Ascending aorta (tissue), 2 donors: Measurements from ENCODE around the gene ATG10. TPM values are rescaled to one million over a fixed set of nuclear protein-coding genes. Genes with fewer than 3 reads are reported as not detected.

ENCODE experiments used
- DNase-seq, 2 donors: peaks; one replicate each; pipeline ENCODE4 v3.0.0-alpha.2; 2019; ENCODE audit warnings: low spot score in 2 of 2
- H3K27ac ChIP-seq, 2 donors: fragments of 200-600 bp; sonication (generic); one replicate each; pipeline ENCODE4 v1.5.1; 2016 to 2017; ENCODE audit warnings: mild to moderate bottlenecking in 1 of 2
- H3K27me3 ChIP-seq: fragments of 200-600 bp; sonication (generic); one replicate; pipeline ENCODE4 v1.5.1; 2017
- H3K36me3 ChIP-seq, 2 donors: fragments of 200-600 bp; sonication (generic); one replicate each; pipeline ENCODE4 v1.5.1; 2016
- H3K4me1 ChIP-seq, 2 donors: fragments of 200-600 bp; sonication (generic); one replicate each; pipeline ENCODE4 v1.5.1; 2016 to 2017; ENCODE audit warnings: mild to moderate bottlenecking in 1 of 2
- H3K4me3 ChIP-seq, 2 donors: fragments of 200-600 bp; sonication (generic); one replicate each; pipeline ENCODE4 v1.5.1; 2016 to 2017; ENCODE audit warnings: mild to moderate bottlenecking in 1 of 2
- H3K9me3 ChIP-seq, 2 donors: fragments of 200-600 bp; sonication (generic); one replicate each; pipeline ENCODE4 v1.5.1; 2016
- intact Hi-C: fragments of 100-400 bp; cut with DNase I; formaldehyde crosslinking; loops from one replicate; pipeline ENCODE4 v1.15.1; 2023
- total RNA-seq: library from RNA; depleted of rRNA; stranded (reverse); fragments of >200 nt; gene quantifications from one replicate; pipeline ENCODE4 v1.1.0, GENCODE V29; 2016
- TF ChIP-seq, protein P1 (sequence below), 3 experiments: fragments of 200-600 bp in 2 of 3; fragments of 450-650 bp in 1 of 3; sonication (generic) in 2 of 3; IDR thresholded peaks; one replicate each; pipeline ENCODE4 v1.5.1; 2016 to 2019; ENCODE audit warnings: antibody characterized with exemption in 3 of 3, mild to moderate bottlenecking in 1 of 3, moderate library complexity in 1 of 3

The ATG10 gene
- total RNA-seq, 1 donor from 2014 or later, result 8.4 TPM

DNA sequence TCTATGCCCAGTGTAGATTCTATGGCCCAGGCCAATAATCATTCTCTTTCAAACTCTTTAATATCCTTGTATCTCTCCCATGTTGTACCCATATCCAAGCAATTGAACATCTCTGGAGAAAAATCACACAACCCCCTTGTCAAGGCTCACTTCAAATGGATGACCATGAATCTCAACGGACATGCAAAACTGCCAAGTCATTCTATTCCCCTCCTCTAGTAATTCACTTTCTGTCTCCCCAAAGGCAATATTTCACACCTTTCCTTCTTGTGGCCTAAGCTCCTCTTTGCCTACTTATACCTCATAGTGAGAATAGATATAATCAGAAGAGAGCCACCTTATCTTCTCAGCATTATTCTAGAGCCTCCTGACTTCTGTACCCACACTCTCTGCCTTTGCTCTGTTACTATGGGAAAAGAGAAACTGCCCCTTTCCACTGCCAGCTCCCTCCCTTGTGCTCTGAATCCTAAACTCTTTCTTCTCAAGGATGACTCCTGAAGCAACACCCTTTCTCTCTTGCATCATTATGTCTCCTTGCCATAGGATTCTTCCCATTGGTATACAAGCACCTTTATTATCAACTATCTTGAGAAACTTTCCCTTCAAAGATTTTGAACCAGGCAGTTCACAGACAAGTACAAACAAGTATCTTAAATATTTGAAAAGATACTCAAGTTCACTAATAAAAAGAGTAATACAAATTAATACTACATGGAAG, 240.2 kb downstream of the ATG10 start:
- H3K27me3 ChIP-seq, result no peaks in the 10 kb centered on the region
- no peak overlapping the region for H3K4me3 ChIP-seq
- intact Hi-C loops, result no loop called here
- no peaks in the 10 kb centered on the region for H3K36me3 ChIP-seq
- DNase-seq, result no peak
- H3K4me1 ChIP-seq, result no peaks in the 10 kb centered on the region
- TF ChIP-seq, protein P1, sequence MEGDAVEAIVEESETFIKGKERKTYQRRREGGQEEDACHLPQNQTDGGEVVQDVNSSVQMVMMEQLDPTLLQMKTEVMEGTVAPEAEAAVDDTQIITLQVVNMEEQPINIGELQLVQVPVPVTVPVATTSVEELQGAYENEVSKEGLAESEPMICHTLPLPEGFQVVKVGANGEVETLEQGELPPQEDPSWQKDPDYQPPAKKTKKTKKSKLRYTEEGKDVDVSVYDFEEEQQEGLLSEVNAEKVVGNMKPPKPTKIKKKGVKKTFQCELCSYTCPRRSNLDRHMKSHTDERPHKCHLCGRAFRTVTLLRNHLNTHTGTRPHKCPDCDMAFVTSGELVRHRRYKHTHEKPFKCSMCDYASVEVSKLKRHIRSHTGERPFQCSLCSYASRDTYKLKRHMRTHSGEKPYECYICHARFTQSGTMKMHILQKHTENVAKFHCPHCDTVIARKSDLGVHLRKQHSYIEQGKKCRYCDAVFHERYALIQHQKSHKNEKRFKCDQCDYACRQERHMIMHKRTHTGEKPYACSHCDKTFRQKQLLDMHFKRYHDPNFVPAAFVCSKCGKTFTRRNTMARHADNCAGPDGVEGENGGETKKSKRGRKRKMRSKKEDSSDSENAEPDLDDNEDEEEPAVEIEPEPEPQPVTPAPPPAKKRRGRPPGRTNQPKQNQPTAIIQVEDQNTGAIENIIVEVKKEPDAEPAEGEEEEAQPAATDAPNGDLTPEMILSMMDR (IDR thresholded peaks at IDR 0.05), result no peak
- no peak overlapping the region for H3K27ac ChIP-seq
- no peaks in the 10 kb centered on the region for H3K9me3 ChIP-seq

DNA sequence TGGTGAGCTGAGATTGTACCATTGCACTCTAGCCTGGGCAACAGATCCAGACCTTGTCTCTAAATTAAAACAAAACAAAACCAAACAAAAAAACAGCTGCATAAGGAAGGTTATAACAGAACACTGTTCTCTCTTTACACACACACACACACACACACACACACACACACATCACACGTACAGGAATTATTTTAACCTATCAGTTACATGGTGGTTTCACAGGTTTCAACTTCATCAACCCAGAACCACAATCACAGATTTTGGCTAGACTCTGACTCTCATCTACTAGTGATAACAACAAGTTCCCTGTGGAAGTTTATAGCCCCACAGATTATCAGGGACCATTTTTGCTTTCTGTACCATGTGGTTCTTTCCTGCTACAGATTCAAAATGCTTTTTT, 246.1 kb downstream of the ATG10 start:
- Histone ChIP-seq H3K36me3 (no peaks in the 10 kb centered on the region), H3K4me3 (no peak overlapping the region), H3K9me3 (no peaks in the 10 kb centered on the region), H3K4me1 (no peaks in the 10 kb centered on the region), H3K27ac (no peak overlapping the region), H3K27me3 (no peaks in the 10 kb centered on the region)
- TF ChIP-seq, protein P1 (IDR thresholded peaks at IDR 0.05), result no peak
- intact Hi-C loops, result no loop called here
- no peak for DNase-seq

DNA sequence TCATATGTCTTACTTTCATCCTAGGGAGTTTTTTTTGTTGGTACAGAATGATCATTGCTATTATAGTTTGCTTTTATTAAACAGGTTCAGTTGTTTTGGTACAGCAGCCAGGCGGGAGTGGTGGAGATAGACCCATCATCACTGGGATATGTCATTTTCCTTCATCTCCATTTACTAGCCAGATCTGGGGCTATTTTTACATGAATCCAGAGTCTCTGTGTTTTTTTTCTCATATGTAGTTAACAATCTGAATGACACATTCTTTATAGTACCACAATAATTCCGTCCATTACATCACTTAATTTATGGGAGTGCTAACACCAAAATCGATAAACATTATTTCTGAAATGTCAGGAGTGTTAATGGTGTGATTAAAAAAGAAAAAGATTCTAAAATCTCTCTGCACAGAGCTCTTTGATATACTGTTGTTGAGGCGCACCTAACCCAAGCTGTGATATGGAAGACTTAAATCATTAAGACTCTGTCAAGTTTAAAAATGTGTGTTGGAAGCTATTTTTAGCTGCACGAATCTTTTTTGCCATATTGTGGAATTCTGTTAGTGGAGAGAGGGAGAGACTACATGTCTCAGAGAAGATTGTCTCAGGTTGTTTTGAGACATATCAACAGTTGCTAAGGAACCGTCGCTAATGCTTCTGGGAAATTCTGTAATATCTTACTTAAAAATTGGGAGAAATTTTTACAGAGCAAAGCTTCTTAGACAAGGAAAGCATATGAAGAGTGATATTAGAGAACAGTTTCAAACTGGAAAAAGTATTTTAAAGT, 246.7 kb downstream of the ATG10 start:
- intact Hi-C loops, result no loop called here
- Histone ChIP-seq H3K27me3 (no peaks in the 10 kb centered on the region), H3K27ac (no peak overlapping the region), H3K4me1 (no peaks in the 10 kb centered on the region), H3K9me3 (no peaks in the 10 kb centered on the region), H3K4me3 (no peak overlapping the region), H3K36me3 (no peaks in the 10 kb centered on the region)
- TF ChIP-seq, protein P1 (IDR thresholded peaks at IDR 0.05), result no peak
- DNase-seq, result no peak

DNA sequence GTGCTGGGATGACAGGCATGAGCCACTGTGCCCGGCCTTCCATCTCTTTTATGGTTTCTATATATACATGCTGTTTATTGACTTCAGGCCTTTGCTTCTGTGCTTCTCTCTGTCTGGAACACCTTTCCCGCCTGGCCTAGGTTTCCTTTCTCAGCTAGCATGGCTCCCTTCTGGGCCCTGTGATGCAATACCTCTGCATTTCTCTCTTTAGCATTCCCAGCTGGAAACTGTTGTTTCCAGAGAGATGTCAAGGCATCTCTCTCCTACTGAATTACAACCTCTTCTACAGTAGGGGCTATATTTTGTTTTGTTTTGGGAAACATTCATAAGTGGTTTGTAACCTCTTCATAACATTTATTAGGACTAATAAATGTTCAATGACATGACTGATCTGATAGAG, 249.2 kb downstream of the ATG10 start:
- DNase-seq, result no peak
- H3K27ac ChIP-seq, result no peak overlapping the region
- intact Hi-C loops, result no loop called here
- H3K4me3 ChIP-seq, result no peak overlapping the region
- H3K9me3 ChIP-seq, result no peaks in the 10 kb centered on the region
- no peaks in the 10 kb centered on the region for H3K36me3 ChIP-seq
- TF ChIP-seq, protein P1 (IDR thresholded peaks at IDR 0.05), result no peak
- H3K4me1 ChIP-seq, result no peaks in the 10 kb centered on the region
- no peaks in the 10 kb centered on the region for H3K27me3 ChIP-seq

DNA sequence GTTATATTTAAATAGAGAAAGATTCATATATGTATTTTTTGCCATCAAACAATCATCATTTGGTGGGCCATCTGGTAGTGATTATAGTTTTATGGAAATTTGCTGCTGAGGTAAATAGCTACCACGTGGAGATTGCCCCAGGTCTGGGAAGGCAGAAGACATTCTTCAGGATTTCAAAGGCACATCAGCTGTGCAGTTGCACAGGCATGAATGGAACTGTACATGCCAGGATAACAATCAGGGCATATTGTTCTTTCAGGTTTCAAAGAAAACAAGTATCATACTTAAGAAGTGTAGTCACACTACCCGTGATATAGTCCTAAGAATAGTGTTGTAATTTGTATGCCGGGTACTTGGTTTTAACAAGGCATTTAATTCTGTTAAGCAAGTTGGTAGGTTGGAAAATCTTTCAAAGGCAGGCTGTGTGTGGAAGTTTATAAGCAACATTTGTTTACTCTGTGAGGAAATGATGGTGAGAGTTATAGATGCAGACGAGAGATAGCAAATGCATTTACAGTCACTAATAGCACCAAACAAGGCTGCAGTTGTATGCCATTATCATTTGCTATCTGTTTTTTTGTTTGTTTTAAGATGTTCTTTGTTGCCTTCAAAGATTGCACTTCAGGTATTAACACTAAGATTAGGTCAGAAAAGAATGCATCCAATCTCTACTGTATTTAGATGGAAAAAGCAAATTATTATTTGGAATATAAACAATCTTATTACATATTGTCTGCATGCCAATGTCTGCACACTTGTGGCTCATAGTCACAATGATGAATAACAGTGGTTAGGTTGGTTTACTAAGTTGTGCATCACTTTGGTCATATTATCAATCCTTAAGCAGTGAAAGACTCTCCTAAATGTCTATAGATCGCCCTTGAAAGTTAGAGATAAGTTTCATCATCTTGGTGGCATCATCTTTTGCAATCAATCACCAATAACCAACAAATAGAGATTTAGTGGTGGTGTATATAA, 251.1 kb downstream of the ATG10 start:
- no peaks in the 10 kb centered on the region for H3K36me3 ChIP-seq
- H3K9me3 ChIP-seq, result no peaks in the 10 kb centered on the region
- no peak overlapping the region for H3K4me3 ChIP-seq
- H3K27me3 ChIP-seq, result no peaks in the 10 kb centered on the region
- DNase-seq, result no peak
- intact Hi-C loops, result no loop called here
- H3K4me1 ChIP-seq, result no peaks in the 10 kb centered on the region
- TF ChIP-seq, protein P1 (IDR thresholded peaks at IDR 0.05), result no peak
- no peak overlapping the region for H3K27ac ChIP-seq
